Lower leg skin (tissue), 3 donors: ENCODE results near the gene MPLKIP.

Experiments
- CTCF ChIP-seq, 3 donors: fragments of 450-650 bp; IDR thresholded peaks; one replicate each; pipeline ENCODE4 v1.5.1; 2016; ENCODE audit warnings: antibody characterized with exemption in 3 of 3, mild to moderate bottlenecking in 3 of 3, moderate library complexity in 2 of 3
- POLR2A ChIP-seq, 2 donors: fragments of 450-650 bp; IDR thresholded peaks; one replicate each; pipeline ENCODE4 v1.6.1; 2016 to 2017; ENCODE audit warnings: antibody characterized with exemption in 2 of 2, mild to moderate bottlenecking in 1 of 2, moderate library complexity in 1 of 2

DNA sequence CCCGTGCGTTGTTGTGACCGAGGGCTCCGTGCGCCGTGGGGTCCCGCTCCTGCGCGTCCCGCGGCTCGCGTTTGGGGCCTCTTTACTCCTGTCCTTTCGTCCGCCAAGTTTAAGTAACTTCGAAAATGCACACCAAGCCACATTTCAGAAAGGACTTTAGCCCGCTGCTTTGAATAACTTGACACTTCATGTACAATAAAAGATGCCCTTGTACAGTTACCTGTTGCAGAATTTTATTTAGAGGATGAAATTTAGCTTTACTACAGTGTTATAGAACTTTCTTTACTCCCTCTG lies 842 bp upstream of the MPLKIP start:
- no peak for TF ChIP-seq POLR2A (IDR thresholded peaks at IDR 0.05)
- no peak for TF ChIP-seq CTCF (IDR thresholded peaks at IDR 0.05)
